IMR-90 (cell line): ENCODE data around the gene EEF2K. TPM values are rescaled to one million over a fixed set of nuclear protein-coding genes. Genes with fewer than 3 reads are reported as not detected.

Source experiments
- ATAC-seq: fragments of 200-7000 bp; cut with Tn5 transposase; 2 replicates; pipeline ENCODE4 v1.9.1; 2020; ENCODE audit warnings: low read depth, mild to moderate bottlenecking, moderate library complexity
- BruUV-seq: library from RNA; stranded (reverse); fragments of 400-500 nt; replicated peaks from 2 replicates; lab custom pipeline; 2021; lab: Mats Ljungman, UMichigan
- CTCF ChIA-PET: fragments of 300-600 bp; formaldehyde crosslinking; extraction: SDS; loops from one replicate; lab custom pipeline; 2021; ENCODE audit warnings: antibody characterized with exemption; lab: Yijun Ruan, JAX
- POLR2A ChIA-PET: fragments of 300-600 bp; sonication (Branson Sonifier 250); formaldehyde crosslinking; loops from one replicate; lab custom pipeline; 2022; ENCODE audit warnings: antibody characterized with exemption; ENCODE audit not compliant: unreplicated experiment; lab: Charles Lee
- DNase-seq: peaks from one replicate; pipeline ENCODE4 v3.0.0; 2013
- H2AFZ ChIP-seq: replicated peaks from 2 replicates; pipeline ENCODE3; 2013; ENCODE audit warnings: low read length, mild to moderate bottlenecking; ENCODE audit not compliant: poor library complexity
- H2AK5ac ChIP-seq: 2 replicates; pipeline ENCODE4 v1.6.1; 2013; ENCODE audit warnings: low read depth, low read length, inconsistent platforms
- H2AK9ac ChIP-seq: replicated peaks from 2 replicates; pipeline ENCODE3; 2013; ENCODE audit warnings: mild to moderate bottlenecking, low read depth, low read length, moderate library complexity; ENCODE audit not compliant: poor library complexity
- H2BK120ac ChIP-seq: 2 replicates; pipeline ENCODE4 v1.6.1; 2013; ENCODE audit warnings: low read depth, low read length, inconsistent platforms
- H2BK15ac ChIP-seq: 3 replicates; pipeline ENCODE4 v1.6.1; 2013; ENCODE audit warnings: low read depth, low read length, inconsistent platforms
- H2BK20ac ChIP-seq: 2 replicates; pipeline ENCODE4 v1.6.1; 2013; ENCODE audit warnings: low read depth, mild to moderate bottlenecking, inconsistent platforms, low read length, moderate library complexity
- H2BK5ac ChIP-seq: 2 replicates; pipeline ENCODE4 v1.6.1; 2013; ENCODE audit warnings: mild to moderate bottlenecking, low read depth, low read length, inconsistent platforms; ENCODE audit not compliant: poor library complexity, severe bottlenecking
- H3K14ac ChIP-seq: replicated peaks from 2 replicates; pipeline ENCODE4 v1.6.1; 2013; ENCODE audit warnings: low read depth, low read length, inconsistent platforms
- H3K18ac ChIP-seq: 2 replicates; pipeline ENCODE4 v1.6.1; 2013; ENCODE audit warnings: low read depth, low read length, control low read depth
- H3K23ac ChIP-seq: 2 replicates; pipeline ENCODE4 v1.6.1; 2013; ENCODE audit warnings: low read depth, low read length, inconsistent platforms
- H3K27ac ChIP-seq: 2 replicates; pipeline ENCODE4 v1.5.1; 2013; ENCODE audit warnings: mild to moderate bottlenecking, control low read depth, low read length; ENCODE audit not compliant: insufficient read depth
- H3K27me3 ChIP-seq: 2 replicates; pipeline ENCODE4 v1.6.1; 2013; ENCODE audit warnings: low read length; ENCODE audit not compliant: control insufficient read depth, insufficient read depth
- H3K36me3 ChIP-seq: 2 replicates; pipeline ENCODE4 v1.6.1; 2013; ENCODE audit warnings: low read length, mixed read lengths; ENCODE audit not compliant: control insufficient read depth, insufficient read depth
- H3K4ac ChIP-seq: 2 replicates; pipeline ENCODE4 v1.6.1; 2013; ENCODE audit warnings: low read depth, low read length, inconsistent platforms
- H3K4me1 ChIP-seq: 2 replicates; pipeline ENCODE4 v1.6.1; 2013; ENCODE audit warnings: low read length, mixed read lengths; ENCODE audit not compliant: control insufficient read depth, insufficient read depth
- H3K4me2 ChIP-seq: 2 replicates; pipeline ENCODE4 v1.6.1; 2013; ENCODE audit warnings: low read depth, mild to moderate bottlenecking, control low read depth, low read length, moderate library complexity
- H3K4me3 ChIP-seq: 2 replicates; pipeline ENCODE4 v1.5.1; 2013; ENCODE audit warnings: low read depth, mild to moderate bottlenecking, control low read depth, low read length, moderate library complexity; ENCODE audit not compliant: insufficient read depth
- H3K56ac ChIP-seq: 2 replicates; pipeline ENCODE4 v1.6.1; 2013; ENCODE audit warnings: low read length, inconsistent platforms; ENCODE audit not compliant: insufficient read depth; ENCODE audit errors: extremely low read depth
- H3K79me1 ChIP-seq, 2 experiments: 2 replicates each; pipeline ENCODE4 v1.6.1; 2013; ENCODE audit warnings: low read length in 2 of 2, inconsistent platforms in 1 of 2, low read depth in 1 of 2
- H3K9ac ChIP-seq: 2 replicates; pipeline ENCODE4 v1.6.1; 2013; ENCODE audit warnings: low read depth, low read length, control low read depth
- H3K9me1 ChIP-seq: 2 replicates; pipeline ENCODE4 v1.6.1; 2013; ENCODE audit warnings: low read length, inconsistent platforms; ENCODE audit not compliant: insufficient read depth
- H3K9me3 ChIP-seq: 2 replicates; pipeline ENCODE4 v1.6.1; 2013; ENCODE audit warnings: low read length; ENCODE audit not compliant: control insufficient read depth, insufficient read depth
- H4K20me1 ChIP-seq: 2 replicates; pipeline ENCODE4 v1.6.1; 2013; ENCODE audit warnings: low read length, inconsistent platforms; ENCODE audit not compliant: insufficient read depth
- H4K5ac ChIP-seq: 2 replicates; pipeline ENCODE4 v1.6.1; 2013; ENCODE audit warnings: mild to moderate bottlenecking, low read depth, low read length, control low read depth
- H4K8ac ChIP-seq, 2 experiments: 2 replicates each; pipeline ENCODE4 v1.6.1; 2013; ENCODE audit warnings: low read depth in 2 of 2, low read length in 2 of 2, control low read depth in 1 of 2, inconsistent platforms in 1 of 2
- H4K91ac ChIP-seq: 2 replicates; pipeline ENCODE4 v1.6.1; 2013; ENCODE audit warnings: low read depth, low read length, inconsistent platforms; ENCODE audit not compliant: insufficient read depth
- BHLHE40 ChIP-seq: fragments of 150-350 bp; IDR thresholded peaks from 2 replicates; pipeline ENCODE4 v1.6.1; 2016; ENCODE audit warnings: mild to moderate bottlenecking, low read depth, low read length
- MXI1 ChIP-seq: IDR thresholded peaks from 2 replicates; pipeline ENCODE4 v1.6.1; 2012; ENCODE audit warnings: low read depth, mild to moderate bottlenecking, low read length, moderate library complexity, borderline replicate concordance
- NFE2L2 ChIP-seq: fragments of 150-350 bp; IDR thresholded peaks from 2 replicates; pipeline ENCODE4 v1.6.1; 2016; ENCODE audit warnings: low read depth, mild to moderate bottlenecking, low read length
- USF2 ChIP-seq: fragments of 150-350 bp; IDR thresholded peaks from 2 replicates; pipeline ENCODE4 v1.6.1; 2017; ENCODE audit warnings: mild to moderate bottlenecking, antibody characterized with exemption, low read length, low read depth
- WGBS, 2 experiments: methylation state at CpG; one replicate each; pipeline versions ENCODE4 v1.1.5 to v1.1.7; 2013; ENCODE audit warnings: missing lambda C conversion rate in 2 of 2; ENCODE audit not compliant: insufficient read length in 1 of 2; ENCODE audit errors: extremely low coverage in 2 of 2; 5-methylcytosine and 5-hydroxymethylcytosine counted together
- dilution Hi-C: fragments of 300-500 bp; cut with HindIII; formaldehyde crosslinking; loops from one replicate; pipeline ENCODE4 v1.14.3; 2018; ENCODE audit warnings: low sequenced_read_pairs; ENCODE audit not compliant: unreplicated experiment
- in situ Hi-C: fragments of 300-500 bp; cut with MboI; formaldehyde crosslinking; loops from 3 replicates; pipeline ENCODE4 v1.14.3; 2019; ENCODE audit warnings: low sequenced_read_pairs, inconsistent platforms, mixed read lengths
- intact Hi-C: fragments of 100-400 bp; cut with micrococcal nuclease; formaldehyde crosslinking; loops from 2 replicates; pipeline ENCODE4 v1.10.0; 2022
- polyA plus RNA-seq, 3 experiments: library from polyadenylated mRNA; depleted of rRNA; stranded (reverse); fragments of >200 nt; gene quantifications; 2 replicates each; pipeline ENCODE4 v1.2.3, GENCODE V29; 2012; ENCODE audit warnings: low replicate concordance in 1 of 3
- total RNA-seq: library from RNA; depleted of rRNA; stranded (reverse); fragments of >200 nt; gene quantifications from 2 replicates; pipeline ENCODE4 v1.2.3, GENCODE V29; 2012

Gene EEF2K
- total and polyA plus RNA-seq, 2 of the 4 experiments (the other 2 are of a cell fraction): 9.7 to 16.5 TPM

GRCh38 chr16:22312897-22313781 is 107.1 kb downstream of the EEF2K start (continued):
- TF ChIP-seq MXI1: no peak

GRCh38 chr16:22313876-22314470 is 107.9 kb downstream of the EEF2K start:
- POLR2A ChIA-PET: no interaction called here
- dilution Hi-C loops: no loop called here
- Histone ChIP-seq H3K4me3 (no peak overlapping the region), H4K91ac (no peak overlapping the region), H3K23ac (no peak overlapping the region), H3K9ac (no peak overlapping the region), H2BK15ac (no peak overlapping the region), H4K8ac (no peak overlapping the region), H4K5ac (no peak overlapping the region), H3K4me2 (no peak overlapping the region), H3K9me1 (no peaks in the 10 kb centered on the region), H3K27ac (no peak overlapping the region), H2BK5ac (no peak overlapping the region), H3K27me3 (no peaks in the 10 kb centered on the region), H3K14ac (no peak overlapping the region), H2AK5ac (no peak overlapping the region), H2AFZ (no peak overlapping the region), H2AK9ac (peak overlapping the region; percentile 73), H3K36me3 (peaks cover 55% of the 10 kb centered on the region), H3K9me3 (no peaks in the 10 kb centered on the region), H3K56ac (no peak overlapping the region), H4K20me1 (no peaks in the 10 kb centered on the region; the same call in 1 of the 2 replicates), H2BK20ac (no peak overlapping the region), H3K18ac (no peak overlapping the region), H3K4me1 (no peaks in the 10 kb centered on the region), H3K79me1 (peaks cover 0 to 4% of the 10 kb centered on the region in 2 experiments; a peak in 1 of 4 replicates), H3K4ac (no peak overlapping the region), H2BK120ac (no peak overlapping the region)
- DNase-seq: no peak
- in situ Hi-C loops: no loop called here
- intact Hi-C loops: no loop called here
- BruUV-seq: no TSS peak
- CTCF ChIA-PET: no interaction called here
- ATAC-seq: no peak
- TF ChIP-seq NFE2L2: no peak
- no peak for TF ChIP-seq BHLHE40
- no peak for TF ChIP-seq MXI1
- TF ChIP-seq USF2: no peak
- WGBS, 2 experiments: 96% methylated on average over 6 of the region's 10 CpGs; no CpG with 5 or more reads in 1 of the 2 experiments
